GM18867 (cell line): ENCODE data around the gene RGSL1.

Experiments
- ATAC-seq: cut with Tn5 transposase; IDR thresholded peaks from one replicate; pipeline ENCODE4 v1.9.1; 2021; ENCODE audit warnings: mild to moderate bottlenecking, moderate library complexity; ENCODE audit not compliant: unreplicated experiment

The RGSL1 gene

GRCh38 chr1:182608845-182609610 is 159.1 kb downstream of the RGSL1 start:
- no peak for ATAC-seq
